ENCODE results near the gene ZMAT1. TPM values are rescaled to one million over a fixed set of nuclear protein-coding genes. Genes with fewer than 3 reads are reported as not detected.

Gene ZMAT1
- polyA plus RNA-seq (33.9 and 39.1 TPM in 2 replicates), polyA minus RNA-seq (15.6 and 19.9 TPM in 2 replicates)

DNA sequence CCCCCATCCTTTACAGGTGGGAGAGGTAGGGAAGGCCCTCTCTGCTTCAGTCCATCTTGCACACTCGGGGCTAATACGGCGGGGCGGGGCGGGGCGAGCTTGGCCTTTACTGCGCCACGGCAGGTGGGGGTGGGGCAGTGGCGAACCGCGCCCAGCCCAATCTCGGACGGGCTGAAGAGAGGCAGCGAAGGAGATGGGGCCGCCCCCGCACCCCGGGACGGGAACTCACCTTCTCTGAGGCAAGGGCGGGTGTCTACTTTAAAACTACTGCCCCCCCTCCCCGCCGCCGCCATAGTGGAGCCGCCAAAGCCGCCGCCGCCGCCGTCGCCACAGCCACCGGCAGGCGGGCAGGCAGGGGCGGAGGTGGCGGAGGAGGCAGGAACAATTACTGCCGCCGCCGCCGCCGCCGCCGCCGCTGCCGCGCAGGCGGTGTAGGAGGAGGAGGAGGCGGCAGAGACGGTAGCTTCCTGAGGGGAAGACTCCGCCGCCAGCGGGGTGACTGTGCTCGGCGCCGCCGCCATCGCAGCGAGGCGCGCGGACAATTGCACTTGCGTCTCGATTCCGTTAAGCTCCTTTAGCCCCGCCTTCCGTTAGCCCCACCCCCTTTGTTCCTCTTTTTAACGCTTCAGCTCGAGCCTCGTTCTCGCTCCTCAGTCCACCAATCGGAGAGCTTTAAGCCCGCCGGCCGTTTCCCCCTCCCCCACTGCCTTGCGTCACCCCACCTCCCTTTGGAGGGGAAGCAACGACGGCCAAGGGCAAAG lies at the start of gene ZMAT1:
TSS of gene ZMAT1 (minus strand) at position 540 of the 761 bp plus-strand sequence. CDS start at position 521, 19 bp downstream.
- H3F3A ChIP-seq (ENCODE audit: insufficient read depth, low read length, poor library complexity, severe bottlenecking) = no peaks in the 10 kb centered on the region
- H3K27me3 ChIP-seq (ENCODE audit: insufficient read depth, low read depth, low read length) = no peaks in the 10 kb centered on the region
- H3K36me3 ChIP-seq (ENCODE audit: insufficient read depth, low read length) = no peaks in the 10 kb centered on the region
- peak within 1 kb of the TSS; percentile 21 for H2AFZ ChIP-seq (ENCODE audit: low read depth, low read length)
- H3K4me3 ChIP-seq (ENCODE audit: low read length) = peak within 1 kb of the TSS; percentile 69
- TF ChIP-seq EP300 (conservative IDR thresholded peaks at IDR 0.05; ENCODE audit: poor library complexity, severe bottlenecking) (peak; percentile 41), POLR2AphosphoS5 (IDR thresholded peaks at IDR 0.05) (peak; percentile 93), TAF1 (IDR thresholded peaks at IDR 0.05; ENCODE audit: low read depth) (peak; percentile 71)
- TF ChIP-seq, protein P1, sequence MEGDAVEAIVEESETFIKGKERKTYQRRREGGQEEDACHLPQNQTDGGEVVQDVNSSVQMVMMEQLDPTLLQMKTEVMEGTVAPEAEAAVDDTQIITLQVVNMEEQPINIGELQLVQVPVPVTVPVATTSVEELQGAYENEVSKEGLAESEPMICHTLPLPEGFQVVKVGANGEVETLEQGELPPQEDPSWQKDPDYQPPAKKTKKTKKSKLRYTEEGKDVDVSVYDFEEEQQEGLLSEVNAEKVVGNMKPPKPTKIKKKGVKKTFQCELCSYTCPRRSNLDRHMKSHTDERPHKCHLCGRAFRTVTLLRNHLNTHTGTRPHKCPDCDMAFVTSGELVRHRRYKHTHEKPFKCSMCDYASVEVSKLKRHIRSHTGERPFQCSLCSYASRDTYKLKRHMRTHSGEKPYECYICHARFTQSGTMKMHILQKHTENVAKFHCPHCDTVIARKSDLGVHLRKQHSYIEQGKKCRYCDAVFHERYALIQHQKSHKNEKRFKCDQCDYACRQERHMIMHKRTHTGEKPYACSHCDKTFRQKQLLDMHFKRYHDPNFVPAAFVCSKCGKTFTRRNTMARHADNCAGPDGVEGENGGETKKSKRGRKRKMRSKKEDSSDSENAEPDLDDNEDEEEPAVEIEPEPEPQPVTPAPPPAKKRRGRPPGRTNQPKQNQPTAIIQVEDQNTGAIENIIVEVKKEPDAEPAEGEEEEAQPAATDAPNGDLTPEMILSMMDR (IDR thresholded peaks at IDR 0.05; ENCODE audit: poor library complexity, severe bottlenecking) = no peak
- no peaks in the 10 kb centered on the region for H3K9me2 ChIP-seq (ENCODE audit: insufficient read depth, low read length)
- peak within 1 kb of the TSS; percentile 68 for H3K4me2 ChIP-seq (ENCODE audit: low read length)
- peak within 1 kb of the TSS; percentile 82 for H3K27ac ChIP-seq (ENCODE audit: low read length)
- H3K79me2 ChIP-seq (replicated peaks; ENCODE audit: insufficient read depth, low read length) = no peaks in the 10 kb centered on the region
- no peaks in the 10 kb centered on the region for H3K9me3 ChIP-seq (ENCODE audit: low read length)
- H4K20me1 ChIP-seq (ENCODE audit: insufficient read depth) = no peaks in the 10 kb centered on the region
- H3K9ac ChIP-seq (ENCODE audit: low read length) = peak within 1 kb of the TSS; percentile 75

DNA sequence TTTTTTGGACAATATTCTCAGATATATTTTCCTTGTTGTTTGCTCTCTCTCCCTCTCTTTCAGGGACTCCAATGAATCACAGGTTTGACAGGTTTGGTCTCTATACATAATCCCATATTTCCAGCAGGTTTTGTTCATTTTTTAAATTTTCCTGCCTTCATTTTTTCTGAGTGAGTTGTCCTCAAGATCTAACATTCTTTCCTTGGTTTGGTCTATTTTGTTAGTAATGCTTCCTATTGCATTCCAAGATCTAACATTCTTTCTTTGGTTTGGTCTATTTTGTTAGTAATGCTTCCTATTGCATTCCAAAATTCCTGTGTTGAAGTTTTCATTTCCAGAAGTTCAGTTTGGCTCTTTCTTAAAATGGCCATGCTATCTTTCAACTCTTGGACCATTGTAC lies 45.3 kb upstream of the ZMAT1 start:
- Histone ChIP-seq H3K27ac (ENCODE audit: low read length) (no peak overlapping the region), H3K9ac (ENCODE audit: low read length) (no peak overlapping the region), H3K27me3 (ENCODE audit: insufficient read depth, low read depth, low read length) (no peaks in the 10 kb centered on the region), H3K4me3 (ENCODE audit: low read length) (no peak overlapping the region), H3K9me3 (ENCODE audit: low read length) (no peaks in the 10 kb centered on the region), H3K79me2 (replicated peaks; ENCODE audit: insufficient read depth, low read length) (no peaks in the 10 kb centered on the region), H3K36me3 (ENCODE audit: insufficient read depth, low read length) (no peaks in the 10 kb centered on the region), H4K20me1 (ENCODE audit: insufficient read depth) (no peaks in the 10 kb centered on the region), H2AFZ (ENCODE audit: low read depth, low read length) (no peak overlapping the region), H3K4me2 (ENCODE audit: low read length) (no peak overlapping the region), H3F3A (ENCODE audit: insufficient read depth, low read length, poor library complexity, severe bottlenecking) (no peaks in the 10 kb centered on the region), H3K9me2 (ENCODE audit: insufficient read depth, low read length) (no peaks in the 10 kb centered on the region)
- TF ChIP-seq POLR2AphosphoS5 (IDR thresholded peaks at IDR 0.05) = no peak
- TF ChIP-seq, protein P2, sequence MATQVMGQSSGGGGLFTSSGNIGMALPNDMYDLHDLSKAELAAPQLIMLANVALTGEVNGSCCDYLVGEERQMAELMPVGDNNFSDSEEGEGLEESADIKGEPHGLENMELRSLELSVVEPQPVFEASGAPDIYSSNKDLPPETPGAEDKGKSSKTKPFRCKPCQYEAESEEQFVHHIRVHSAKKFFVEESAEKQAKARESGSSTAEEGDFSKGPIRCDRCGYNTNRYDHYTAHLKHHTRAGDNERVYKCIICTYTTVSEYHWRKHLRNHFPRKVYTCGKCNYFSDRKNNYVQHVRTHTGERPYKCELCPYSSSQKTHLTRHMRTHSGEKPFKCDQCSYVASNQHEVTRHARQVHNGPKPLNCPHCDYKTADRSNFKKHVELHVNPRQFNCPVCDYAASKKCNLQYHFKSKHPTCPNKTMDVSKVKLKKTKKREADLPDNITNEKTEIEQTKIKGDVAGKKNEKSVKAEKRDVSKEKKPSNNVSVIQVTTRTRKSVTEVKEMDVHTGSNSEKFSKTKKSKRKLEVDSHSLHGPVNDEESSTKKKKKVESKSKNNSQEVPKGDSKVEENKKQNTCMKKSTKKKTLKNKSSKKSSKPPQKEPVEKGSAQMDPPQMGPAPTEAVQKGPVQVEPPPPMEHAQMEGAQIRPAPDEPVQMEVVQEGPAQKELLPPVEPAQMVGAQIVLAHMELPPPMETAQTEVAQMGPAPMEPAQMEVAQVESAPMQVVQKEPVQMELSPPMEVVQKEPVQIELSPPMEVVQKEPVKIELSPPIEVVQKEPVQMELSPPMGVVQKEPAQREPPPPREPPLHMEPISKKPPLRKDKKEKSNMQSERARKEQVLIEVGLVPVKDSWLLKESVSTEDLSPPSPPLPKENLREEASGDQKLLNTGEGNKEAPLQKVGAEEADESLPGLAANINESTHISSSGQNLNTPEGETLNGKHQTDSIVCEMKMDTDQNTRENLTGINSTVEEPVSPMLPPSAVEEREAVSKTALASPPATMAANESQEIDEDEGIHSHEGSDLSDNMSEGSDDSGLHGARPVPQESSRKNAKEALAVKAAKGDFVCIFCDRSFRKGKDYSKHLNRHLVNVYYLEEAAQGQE (IDR thresholded peaks at IDR 0.05; ENCODE audit: borderline replicate concordance) = no peak
- no peak for TF ChIP-seq SMC3 (conservative IDR thresholded peaks at IDR 0.05; ENCODE audit: poor library complexity)

DNA sequence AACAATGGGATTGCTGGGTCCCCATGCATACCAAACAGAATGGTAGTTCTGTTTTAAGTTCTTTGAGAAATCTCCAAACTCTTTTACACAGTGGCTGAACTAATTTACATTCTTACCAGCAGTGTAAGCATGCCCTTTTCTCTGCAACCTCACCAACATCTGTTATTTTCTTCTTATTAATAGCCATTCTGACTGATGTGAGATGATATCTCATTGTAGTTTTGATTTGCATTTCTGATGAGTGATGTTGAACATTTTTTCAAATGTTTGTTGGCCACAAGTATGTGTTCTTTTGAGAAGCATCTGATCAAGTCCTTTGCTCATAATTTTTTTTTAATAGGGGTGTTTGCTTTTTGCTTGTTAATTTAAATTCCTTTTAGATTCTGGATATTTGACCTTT lies 41.2 kb upstream of the ZMAT1 start:
- no peak overlapping the region for H3K27ac ChIP-seq (ENCODE audit: low read length)
- H3F3A ChIP-seq (ENCODE audit: insufficient read depth, low read length, poor library complexity, severe bottlenecking) = no peaks in the 10 kb centered on the region
- no peaks in the 10 kb centered on the region for H3K79me2 ChIP-seq (replicated peaks; ENCODE audit: insufficient read depth, low read length)
- H3K9me3 ChIP-seq (ENCODE audit: low read length) = no peaks in the 10 kb centered on the region
- H2AFZ ChIP-seq (ENCODE audit: low read depth, low read length) = no peak overlapping the region
- H3K4me2 ChIP-seq (ENCODE audit: low read length) = no peak overlapping the region
- H3K4me3 ChIP-seq (ENCODE audit: low read length) = no peak overlapping the region
- no peak for TF ChIP-seq EP300 (conservative IDR thresholded peaks at IDR 0.05; ENCODE audit: poor library complexity, severe bottlenecking)
- no peak for TF ChIP-seq RAD21 (conservative IDR thresholded peaks at IDR 0.05)
- TF ChIP-seq, protein P1 (IDR thresholded peaks at IDR 0.05; ENCODE audit: poor library complexity, severe bottlenecking) = no peak
- TF ChIP-seq POLR2AphosphoS5 (IDR thresholded peaks at IDR 0.05) = no peak
- TF ChIP-seq TAF1 (IDR thresholded peaks at IDR 0.05; ENCODE audit: low read depth) = no peak
- TF ChIP-seq, protein P2 (IDR thresholded peaks at IDR 0.05; ENCODE audit: borderline replicate concordance) = no peak
- TF ChIP-seq MXI1 (conservative IDR thresholded peaks at IDR 0.05; ENCODE audit: poor library complexity, severe bottlenecking) = no peak
- no peak for TF ChIP-seq EZH2 (IDR thresholded peaks at IDR 0.05; ENCODE audit: borderline replicate concordance, insufficient read depth, low read length, poor library complexity, severe bottlenecking)
- TF ChIP-seq SMC3 (conservative IDR thresholded peaks at IDR 0.05; ENCODE audit: poor library complexity) = no peak
- H3K36me3 ChIP-seq (ENCODE audit: insufficient read depth, low read length) = no peaks in the 10 kb centered on the region
- no peaks in the 10 kb centered on the region for H3K9me2 ChIP-seq (ENCODE audit: insufficient read depth, low read length)
- no peak overlapping the region for H3K9ac ChIP-seq (ENCODE audit: low read length)
- H3K27me3 ChIP-seq (ENCODE audit: insufficient read depth, low read depth, low read length) = no peaks in the 10 kb centered on the region
- no peaks in the 10 kb centered on the region for H4K20me1 ChIP-seq (ENCODE audit: insufficient read depth)
